ENCODE data around the gene SMIM24. TPM values are rescaled to one million over a fixed set of nuclear protein-coding genes. Genes with fewer than 3 reads are reported as not detected.
"Not testable (repeated sequence)": the region's sequence is repeated elsewhere in the genome, so short reads cannot be mapped to it uniquely, and the experiment has no call there.

Gene SMIM24
- total and polyA plus RNA-seq, 2 donors (not counting 1 experiment from before 2014, with no cell fraction given), result not detected

- no peak for DNase-seq
- no peak for ATAC-seq (ENCODE audit: low read depth)
- Mint-ChIP-seq H3K9me3 (ENCODE audit: insufficient read depth) (no peaks in the 10 kb centered on the region), H3K27ac (no peak overlapping the region), H3K27me3 (no peaks in the 10 kb centered on the region), H3K4me3 (no peak overlapping the region), H3K4me1 (no peaks in the 10 kb centered on the region)
- TF ChIP-seq EZH2 (IDR thresholded peaks at IDR 0.05; ENCODE audit: borderline replicate concordance, insufficient read depth, low read depth, low read length, poor library complexity, severe bottlenecking) (no peak), CTCF (IDR thresholded peaks at IDR 0.05) (no peak)
- no peaks in the 10 kb centered on the region for H3K9me3 ChIP-seq (ENCODE audit: control extremely low read depth in 1 of 3, control insufficient read depth in 2 of 3, insufficient read depth in 1 of 3, low read length in 2 of 3)
- no peak overlapping the region for H3K9ac ChIP-seq (ENCODE audit: low read length)
- no peaks in the 10 kb centered on the region for H4K20me1 ChIP-seq (ENCODE audit: control insufficient read depth, insufficient read depth, low read length, poor library complexity, severe bottlenecking)
- intact Hi-C loops (cut with micrococcal nuclease), result no loop called here
- no peaks in the 10 kb centered on the region for H3K27me3 ChIP-seq (replicated peaks in 1 of 4; ENCODE audit: control extremely low read depth in 1 of 4, control insufficient read depth in 3 of 4, insufficient read depth in 4 of 4, low read length in 3 of 4)
- ChIA-PET CTCF (no interaction called here), POLR2A (no interaction called here)
- 97% methylated on average over 23 of the region's 25 CpGs for WGBS (ENCODE audit: insufficient coverage)
- no peaks in the 10 kb centered on the region for H3K79me2 ChIP-seq (ENCODE audit: control insufficient read depth, insufficient read depth, low read length)
- no peaks in the 10 kb centered on the region for H3K4me1 ChIP-seq (ENCODE audit: control insufficient read depth in 2 of 2, insufficient read depth in 2 of 2, low read length in 2 of 2)
- no peak overlapping the region for H3K4me3 ChIP-seq (ENCODE audit: control extremely low read depth in 1 of 5, extremely low read depth in 1 of 5, insufficient read depth in 1 of 5, low read depth in 2 of 5, low read length in 4 of 5)
- H3K4me2 ChIP-seq (replicated peaks; ENCODE audit: low read depth, low read length, poor library complexity, severe bottlenecking), result no peak overlapping the region
- H3K36me3 ChIP-seq (replicated peaks in 1 of 2; ENCODE audit: control extremely low read depth in 1 of 2, control insufficient read depth in 1 of 2, extremely low read depth in 1 of 2, insufficient read depth in 2 of 2, low read length in 1 of 2), result peaks cover 0 to 23% of the 10 kb centered on the region in 2 experiments
- no peak overlapping the region for H3K27ac ChIP-seq (ENCODE audit: low read length in 2 of 2)
- H2AFZ ChIP-seq (ENCODE audit: insufficient read depth, low read depth, low read length, poor library complexity, severe bottlenecking), result no peak overlapping the region
These were observed 26.5 kb downstream of the SMIM24 start for GRCh38 chr19:3453840-3454239.

GRCh38 chr19:3452942-3453214 lies 27.4 kb downstream of the SMIM24 start:
- POLR2A ChIA-PET, result not testable (repeated sequence)

More at GRCh38 chr19:3452942-3453214, 27.4 kb downstream of the SMIM24 start:
- H3K27ac Mint-ChIP-seq; H3K4me3 ChIP-seq (ENCODE audit: control extremely low read depth in 1 of 5, extremely low read depth in 1 of 5, insufficient read depth in 1 of 5, low read depth in 2 of 5, low read length in 4 of 5); H3K4me1 ChIP-seq (ENCODE audit: control insufficient read depth in 2 of 2, insufficient read depth in 2 of 2, low read length in 2 of 2); H3K4me3 Mint-ChIP-seq; H3K27me3 ChIP-seq (replicated peaks in 1 of 4; ENCODE audit: control extremely low read depth in 1 of 4, control insufficient read depth in 3 of 4, insufficient read depth in 4 of 4, low read length in 3 of 4); H3K9ac ChIP-seq (ENCODE audit: low read length); H3K79me2 ChIP-seq (ENCODE audit: control insufficient read depth, insufficient read depth, low read length); H2AFZ ChIP-seq (ENCODE audit: insufficient read depth, low read depth, low read length, poor library complexity, severe bottlenecking); H3K9me3 ChIP-seq (ENCODE audit: control extremely low read depth in 1 of 3, control insufficient read depth in 2 of 3, insufficient read depth in 1 of 3, low read length in 2 of 3); DNase-seq; intact Hi-C loops (cut with micrococcal nuclease); H3K4me2 ChIP-seq (replicated peaks; ENCODE audit: low read depth, low read length, poor library complexity, severe bottlenecking); H3K27ac ChIP-seq (ENCODE audit: low read length in 2 of 2); H3K4me1 Mint-ChIP-seq; H4K20me1 ChIP-seq (ENCODE audit: control insufficient read depth, insufficient read depth, low read length, poor library complexity, severe bottlenecking); H3K27me3 Mint-ChIP-seq; H3K9me3 Mint-ChIP-seq (ENCODE audit: insufficient read depth); ATAC-seq (ENCODE audit: low read depth): not testable (repeated sequence)
- CTCF ChIA-PET, result interaction anchor here (0.6 kb wide), 1 partner anchor 20 kb away, joined by 3 read pairs; no protein-coding TSS in a partner anchor
- H3K36me3 ChIP-seq (replicated peaks in 1 of 2; ENCODE audit: control extremely low read depth in 1 of 2, control insufficient read depth in 1 of 2, extremely low read depth in 1 of 2, insufficient read depth in 2 of 2, low read length in 1 of 2), result peaks cover 0 to 27% of the 10 kb centered on the region in 2 experiments
- 100% methylated on average over 7 of the region's 10 CpGs for WGBS (ENCODE audit: insufficient coverage)

All from B cell (primary cell).